SU-DHL-6 (cell line): ENCODE measurements around the gene P2RY12.

ENCODE experiments used
- H2AFZ ChIP-seq: fragments of 200-600 bp; sonication (generic); 2 replicates; pipeline ENCODE4 v1.6.1; 2014; ENCODE audit warnings: low read depth, mild to moderate bottlenecking, moderate library complexity, mixed read lengths, antibody characterized with exemption, low read length; ENCODE audit not compliant: severe bottlenecking
- H3F3A ChIP-seq: fragments of 200-600 bp; shearing (Covaris generic); 2 replicates; pipeline ENCODE4 v1.6.0; 2016; ENCODE audit warnings: antibody characterized with exemption, mild to moderate bottlenecking; ENCODE audit not compliant: insufficient read depth
- H3K27ac ChIP-seq: fragments of 200-600 bp; sonication (generic); 2 replicates; pipeline ENCODE4 v1.5.1; 2016; ENCODE audit warnings: low read depth, mild to moderate bottlenecking, low read length, moderate library complexity, mixed read lengths
- H3K27me3 ChIP-seq: fragments of 200-600 bp; sonication (generic), shearing (Covaris generic); 2 replicates; pipeline ENCODE4 v1.6.0; 2014; ENCODE audit warnings: mild to moderate bottlenecking, low read length
- H3K36me3 ChIP-seq: fragments of 200-600 bp; sonication (generic); 2 replicates; pipeline ENCODE4 v1.6.1; 2014; ENCODE audit warnings: mild to moderate bottlenecking, low read length, mixed read lengths
- H3K4me2 ChIP-seq: fragments of 300-600, 200-600 bp; shearing (Covaris generic), sonication (generic); 2 replicates; pipeline ENCODE4 v1.6.0; 2014; ENCODE audit warnings: low read length, low read depth, mild to moderate bottlenecking; ENCODE audit not compliant: poor library complexity, severe bottlenecking
- H3K4me3 ChIP-seq: fragments of 200-600 bp; sonication (generic); 2 replicates; pipeline ENCODE4 v1.5.1; 2014; ENCODE audit warnings: antibody characterized with exemption, low read length, mild to moderate bottlenecking, mixed read lengths; ENCODE audit not compliant: insufficient read depth, poor library complexity, severe bottlenecking
- H3K79me2 ChIP-seq: fragments of 200-600 bp; sonication (generic); 2 replicates; pipeline ENCODE4 v1.6.1; 2014; ENCODE audit warnings: mild to moderate bottlenecking, low read length, moderate library complexity; ENCODE audit not compliant: insufficient read depth
- H3K9ac ChIP-seq: fragments of 200-600 bp; sonication (generic); 2 replicates; pipeline ENCODE4 v1.7.0; 2014; ENCODE audit warnings: mild to moderate bottlenecking, low read length
- H3K9me2 ChIP-seq: fragments of 200-600 bp; sonication (generic); replicated peaks from 2 replicates; pipeline ENCODE4 v1.6.1; 2014; ENCODE audit warnings: low read length; ENCODE audit not compliant: insufficient read depth
- H3K9me3 ChIP-seq: fragments of 200-600 bp; sonication (generic); 2 replicates; pipeline ENCODE4 v1.6.1; 2014; ENCODE audit warnings: low read length, mixed read lengths; ENCODE audit not compliant: insufficient read depth
- H4K20me1 ChIP-seq: fragments of 200-600 bp; sonication (generic); 2 replicates; pipeline ENCODE4 v1.6.1; 2014; ENCODE audit warnings: low read depth, mild to moderate bottlenecking, antibody characterized with exemption, low read length, moderate library complexity, mixed read lengths
- CTCF ChIP-seq: fragments of 200-600 bp; sonication (generic); IDR thresholded peaks from one replicate; pipeline ENCODE4 v1.5.1; 2017; ENCODE audit warnings: antibody characterized with exemption, mild to moderate bottlenecking, low read length, moderate library complexity; ENCODE audit not compliant: insufficient read depth, poor library complexity, severe bottlenecking
- EZH2phosphoT487 ChIP-seq: fragments of 200-600 bp; sonication (generic), shearing (Covaris generic); conservative IDR thresholded peaks from 2 replicates; pipeline ENCODE4 v1.6.1; 2018; ENCODE audit warnings: mild to moderate bottlenecking, antibody characterized with exemption, low read length, moderate library complexity, mixed read lengths

Gene P2RY12

GRCh38 chr3:151419806-151420205, 35.3 kb upstream of the P2RY12 start:
- Histone ChIP-seq H3K9me3 (no peaks in the 10 kb centered on the region), H3K4me2 (no peak overlapping the region), H3K79me2 (no peaks in the 10 kb centered on the region), H3K4me3 (no peak overlapping the region), H2AFZ (no peak overlapping the region), H3F3A (no peaks in the 10 kb centered on the region), H3K27me3 (no peaks in the 10 kb centered on the region), H3K9me2 (no peaks in the 10 kb centered on the region), H4K20me1 (no peaks in the 10 kb centered on the region), H3K27ac (no peak overlapping the region), H3K9ac (no peak overlapping the region), H3K36me3 (peaks cover 14% of the 10 kb centered on the region; the same call in 1 of the 2 replicates)
- TF ChIP-seq EZH2phosphoT487 (no peak), CTCF (no peak)

GRCh38 chr3:151415289-151415688, 30.7 kb upstream of the P2RY12 start:
- Histone ChIP-seq H3K4me3 (no peak overlapping the region), H3K27me3 (no peaks in the 10 kb centered on the region), H3K36me3 (peaks cover 16% of the 10 kb centered on the region), H3K27ac (no peak overlapping the region), H3K9me3 (no peaks in the 10 kb centered on the region), H3K4me2 (no peak overlapping the region), H3K79me2 (no peaks in the 10 kb centered on the region), H4K20me1 (no peaks in the 10 kb centered on the region), H3K9me2 (no peaks in the 10 kb centered on the region), H3F3A (peaks cover 18% of the 10 kb centered on the region; the same call in 1 of the 2 replicates), H3K9ac (no peak overlapping the region), H2AFZ (no peak overlapping the region)
- no peak for TF ChIP-seq CTCF
- no peak for TF ChIP-seq EZH2phosphoT487

GRCh38 chr3:151412989-151413388, 28.4 kb upstream of the P2RY12 start:
- no peak overlapping the region for H2AFZ ChIP-seq
- no peaks in the 10 kb centered on the region for H3K9me2 ChIP-seq
- H3K4me3 ChIP-seq, result no peak overlapping the region
- H3K4me2 ChIP-seq, result peak overlapping the region; percentile 44
- no peaks in the 10 kb centered on the region for H3K27me3 ChIP-seq
- no peak overlapping the region for H3K9ac ChIP-seq
- H3K27ac ChIP-seq, result peak overlapping the region; percentile 90
- no peaks in the 10 kb centered on the region for H4K20me1 ChIP-seq
- no peaks in the 10 kb centered on the region for H3K79me2 ChIP-seq
- H3K36me3 ChIP-seq, result peaks cover 11% of the 10 kb centered on the region
- TF ChIP-seq CTCF (no peak), EZH2phosphoT487 (no peak)
- peaks cover 23% of the 10 kb centered on the region; the same call in 1 of the 2 replicates for H3F3A ChIP-seq
- H3K9me3 ChIP-seq, result no peaks in the 10 kb centered on the region
